Psoas muscle (tissue), 8 donors: ENCODE data around the gene MX2. TPM values are rescaled to one million over a fixed set of nuclear protein-coding genes. Genes with fewer than 3 reads are reported as not detected.
A peak's percentile ranks its signal among the peaks of the same experiment; 100 is the strongest.
"Not testable (repeated sequence)": the region's sequence is repeated elsewhere in the genome, so short reads cannot be mapped to it uniquely, and the experiment has no call there.

Experiments used
- ATAC-seq, 4 donors: fragments of 200-7000 bp; cut with Tn5 transposase; one replicate each; pipeline ENCODE4 v1.9.1; 2020; ENCODE audit warnings: moderate library complexity in 3 of 4, mild to moderate bottlenecking in 2 of 4
- DNase-seq, 2 donors: peaks; one replicate each; pipeline ENCODE4 v3.0.0-alpha.2; 2020
- H3K27ac ChIP-seq: fragments of 200-600 bp; one replicate; pipeline ENCODE4 v1.8.0; 2022
- H3K27me3 ChIP-seq, 3 donors: fragments of 200-600 bp in 1 of 3; one replicate each; pipeline versions ENCODE4 v1.6.1 to v1.8.0; 2013 to 2022; ENCODE audit warnings: low read length in 2 of 3, mild to moderate bottlenecking in 2 of 3, moderate library complexity in 1 of 3; ENCODE audit not compliant: insufficient read depth in 3 of 3
- H3K36me3 ChIP-seq, 2 donors: fragments of 200-600 bp in 1 of 2; one replicate each; pipeline versions ENCODE4 v1.6.1 to v1.8.0; 2013 to 2022; ENCODE audit warnings: low read depth in 1 of 2, mild to moderate bottlenecking in 1 of 2, moderate library complexity in 1 of 2; ENCODE audit not compliant: insufficient read depth in 1 of 2
- H3K4me1 ChIP-seq: fragments of 200-600 bp; one replicate; pipeline ENCODE4 v1.8.0; 2022
- H3K4me3 ChIP-seq: fragments of 200-600 bp; one replicate; pipeline ENCODE4 v1.8.0; 2022; ENCODE audit warnings: mild to moderate bottlenecking
- H3K9me3 ChIP-seq: fragments of 200-600 bp; one replicate; pipeline ENCODE4 v1.8.0; 2022
- CTCF ChIP-seq: fragments of 200-600 bp; IDR thresholded peaks from one replicate; pipeline ENCODE4 v1.8.0; 2022; ENCODE audit warnings: antibody characterized with exemption
- WGBS, 3 donors: extraction: QIAGEN DNeasy Blood & Tissue Kit; methylation state at CpG; one replicate each; pipeline versions ENCODE4 v1.1.6 to v1.1.7; 2013; 5-methylcytosine and 5-hydroxymethylcytosine counted together
- intact Hi-C, 2 donors: fragments of 100-400 bp; cut with DNase I; formaldehyde crosslinking; loops; one replicate each; pipeline versions ENCODE4 v1.11.0 to v1.14.2; 2022
- long read RNA-seq, 2 donors: library from polyadenylated mRNA; unstranded; transcript quantifications; one replicate each; pipeline ENCODE4 v2.0.0, GENCODE V29; 2021
- polyA plus RNA-seq, 3 donors: library from polyadenylated mRNA; stranded (reverse); fragments of 200-250 nt; gene quantifications; one replicate each; pipeline ENCODE4 v1.2.3, GENCODE V29; 2013
- total RNA-seq, 4 donors: library from RNA; stranded (reverse); fragmentation: NEBNext Ultra II Directional in 2 of 4; extraction: Animal tissue kit (Norgen Biotek cat#: 25700) in 2 of 4; gene quantifications; one replicate each; pipeline versions ENCODE4 v1.2.1 to v1.2.4, GENCODE V29; 2021 to 2023
- donor health status: healthy with polysubstance abuse.
- donor health status: DM: no; HTN: no; CAD: no; lungs with moderate emphysema.
- donor health status: Bipolar disorder and iron deficiency.
- donor health status: healthy.
- donor health status: DM: yes; HTN: yes; CAD: no.
- donor health status: DM: no; HTN: no; CAD: no.
- donor health status: DM: no; HTN: no; CAD: no.
- donor health status: DM: yes; HTN: yes; CAD: no.

The MX2 gene
- total RNA-seq, result 1 to 10 TPM; 2.7 to 3.6 (median 3.2) TPM
- 1 to 10 TPM; 1.2 to 1.9 (median 1.3) TPM for polyA plus RNA-seq
- long read RNA-seq, donor 1, partial matches to known transcripts, result 0 of 1 reads
- long read RNA-seq, donor 1, other reads (novel, unspliced or antisense), result 0 of 1 reads
- long read RNA-seq, donor 2, partial matches to known transcripts, result 1 of 3 reads
- long read RNA-seq, donor 2, other reads (novel, unspliced or antisense), result 0 of 3 reads

- H3K36me3 ChIP-seq, result no peaks in the 10 kb centered on the region
- H3K9me3 ChIP-seq, result no peaks in the 10 kb centered on the region
- H3K27ac ChIP-seq, result peak within 1 kb of the TSS; percentile 62
- no peak for TF ChIP-seq CTCF
- DNase-seq, result peak; percentile 77 to 87
- intact Hi-C loops, result no loop called here
- WGBS, 3 donors, result 34 to 37% (median 37%) methylated on average over 24 of the region's 24 CpGs
- peak within 1 kb of the TSS; percentile 51 for H3K4me3 ChIP-seq
- peak; percentile 48 to 86 (median 71) for ATAC-seq
- no peaks in the 10 kb centered on the region for H3K27me3 ChIP-seq
- no peaks in the 10 kb centered on the region for H3K4me1 ChIP-seq
Measured at GRCh38 chr21:41361786-41362604, at the start of gene MX2. TSS of gene MX2 (plus strand) at chr21:41362027. CDS start at chr21:41376907, 14,880 bp downstream.

- H3K4me3 ChIP-seq, H3K9me3 ChIP-seq, H3K27ac ChIP-seq, H3K36me3 ChIP-seq, DNase-seq, intact Hi-C loops, H3K4me1 ChIP-seq, ATAC-seq: not testable (repeated sequence)
- 93 to 96% (median 95%) methylated on average over 4 to 5 of the region's 8 CpGs for WGBS, 3 donors
- H3K27me3 ChIP-seq, result peaks cover 0 to 32% (median 6%) of the 10 kb centered on the region in 3 donors
Measured at GRCh38 chr21:41313285-41314164, 48.3 kb upstream of the MX2 start.

GRCh38 chr21:41315726-41316125 lies 46.1 kb upstream of the MX2 start:
- no peaks in the 10 kb centered on the region for H3K9me3 ChIP-seq
- H3K4me1 ChIP-seq, result no peaks in the 10 kb centered on the region
- TF ChIP-seq CTCF, result no peak
- no peak for ATAC-seq
- intact Hi-C loops, result no loop called here
- 86 to 93% (median 89%) methylated on average over 6 of the region's 6 CpGs for WGBS, 3 donors
- H3K27ac ChIP-seq, result no peak overlapping the region
- peaks cover 0 to 38% (median 11%) of the 10 kb centered on the region in 3 donors for H3K27me3 ChIP-seq
- H3K36me3 ChIP-seq, result no peaks in the 10 kb centered on the region
- H3K4me3 ChIP-seq, result no peak overlapping the region
- no peak for DNase-seq

GRCh38 chr21:41316200-41317062 lies 45.4 kb upstream of the MX2 start, which contains the start of gene FAM3B:
TSS of gene FAM3B (plus strand) at chr21:41316801. CDS start at chr21:41316880, 79 bp downstream.
- Histone ChIP-seq H3K4me3 (peak within 1 kb of the TSS; percentile 41), H3K4me1 (no peaks in the 10 kb centered on the region), H3K27me3 (peaks cover 0 to 40% (median 11%) of the 10 kb centered on the region in 3 donors), H3K27ac (no peak within 1 kb of the TSS), H3K36me3 (no peaks in the 10 kb centered on the region), H3K9me3 (no peaks in the 10 kb centered on the region)
- ATAC-seq (peak in 1 of 4 donors; percentile 16), DNase-seq (no peak)
- TF ChIP-seq CTCF, result no peak
- 2 to 3% (median 2%) methylated on average over 44 to 55 of the region's 55 CpGs for WGBS, 3 donors
- intact Hi-C loops, result no loop called here
